Endodermal cell (in vitro differentiated cells): ENCODE data around the gene ETFA. TPM values are rescaled to one million over a fixed set of nuclear protein-coding genes. Genes with fewer than 3 reads are reported as not detected.

Experiments
- DNase-seq: peaks from one replicate; pipeline ENCODE4 v3.0.0-alpha.2; 2017
- H3K27ac ChIP-seq: 2 replicates; pipeline ENCODE4 v1.5.1; 2013; ENCODE audit warnings: mild to moderate bottlenecking, low read depth, low read length, moderate library complexity
- H3K27me3 ChIP-seq: 2 replicates; pipeline ENCODE4 v1.6.1; 2013; ENCODE audit warnings: mild to moderate bottlenecking, low read length, moderate library complexity; ENCODE audit not compliant: insufficient read depth, control insufficient read depth, poor library complexity, severe bottlenecking
- H3K36me3 ChIP-seq: 2 replicates; pipeline ENCODE4 v1.7.0; 2013; ENCODE audit warnings: mild to moderate bottlenecking, low read length, moderate library complexity; ENCODE audit not compliant: control insufficient read depth, insufficient read depth
- H3K4me1 ChIP-seq: one replicate; pipeline ENCODE4 v1.7.0; 2013; ENCODE audit warnings: low read length; ENCODE audit not compliant: control insufficient read depth, insufficient read depth
- H3K4me3 ChIP-seq: 2 replicates; pipeline ENCODE4 v1.5.1; 2013; ENCODE audit warnings: mild to moderate bottlenecking, low read length, moderate library complexity
- H3K9ac ChIP-seq: 2 replicates; pipeline ENCODE4 v1.6.1; 2013; ENCODE audit warnings: mild to moderate bottlenecking, low read length, moderate library complexity; ENCODE audit not compliant: poor library complexity, severe bottlenecking; ENCODE audit errors: extremely low read depth
- H3K9me3 ChIP-seq: 2 replicates; pipeline ENCODE4 v1.6.1; 2013; ENCODE audit warnings: mild to moderate bottlenecking, low read length, moderate library complexity; ENCODE audit not compliant: control insufficient read depth
- H3K27ac Mint-ChIP-seq: 2 replicates; pipeline ENCODE4 v1.8.0; 2020; ENCODE audit warnings: mixed read lengths
- H3K27me3 Mint-ChIP-seq: 2 replicates; pipeline ENCODE4 v1.8.0; 2021; ENCODE audit warnings: mild to moderate bottlenecking, mixed read lengths; ENCODE audit not compliant: insufficient read depth
- H3K36me3 Mint-ChIP-seq: 2 replicates; pipeline ENCODE4 v1.8.0; 2020; ENCODE audit warnings: low read depth, mixed read lengths
- H3K4me1 Mint-ChIP-seq: 2 replicates; pipeline ENCODE4 v1.8.0; 2020; ENCODE audit warnings: mixed read lengths
- H3K4me3 Mint-ChIP-seq: 2 replicates; pipeline ENCODE4 v1.8.0; 2020; ENCODE audit warnings: mild to moderate bottlenecking, moderate library complexity, mixed read lengths
- H3K9me3 Mint-ChIP-seq: 2 replicates; pipeline ENCODE4 v1.8.0; 2020; ENCODE audit warnings: mild to moderate bottlenecking, mixed read lengths
- WGBS, 2 experiments: methylation state at CpG; one replicate each; pipeline versions ENCODE4 v1.1.5 to v1.1.7; 2013; ENCODE audit warnings: missing lambda C conversion rate in 2 of 2, mixed read lengths in 1 of 2; ENCODE audit not compliant: insufficient coverage in 1 of 2, insufficient read length in 1 of 2; 5-methylcytosine and 5-hydroxymethylcytosine counted together
- total RNA-seq, 2 donors: library from RNA; stranded (reverse); fragmentation: NEBNext Ultra II Directional in 1 of 2; extraction: Animal tissue kit (Norgen Biotek cat#: 25700) in 1 of 2; gene quantifications; 2 replicates in 1 of 2; 3 replicates in 1 of 2; pipeline ENCODE4 v1.2.1, GENCODE V29; 2021
- TF ChIP-seq, protein P1 (sequence below): fragments of 200-600 bp; sonication (generic); conservative IDR thresholded peaks from 2 replicates; pipeline ENCODE4 v1.5.0; 2021; ENCODE audit warnings: antibody characterized with exemption, mild to moderate bottlenecking

Gene ETFA
- total RNA-seq, 2 donors from 2014 or later = 142 to 157 TPM

DNA sequence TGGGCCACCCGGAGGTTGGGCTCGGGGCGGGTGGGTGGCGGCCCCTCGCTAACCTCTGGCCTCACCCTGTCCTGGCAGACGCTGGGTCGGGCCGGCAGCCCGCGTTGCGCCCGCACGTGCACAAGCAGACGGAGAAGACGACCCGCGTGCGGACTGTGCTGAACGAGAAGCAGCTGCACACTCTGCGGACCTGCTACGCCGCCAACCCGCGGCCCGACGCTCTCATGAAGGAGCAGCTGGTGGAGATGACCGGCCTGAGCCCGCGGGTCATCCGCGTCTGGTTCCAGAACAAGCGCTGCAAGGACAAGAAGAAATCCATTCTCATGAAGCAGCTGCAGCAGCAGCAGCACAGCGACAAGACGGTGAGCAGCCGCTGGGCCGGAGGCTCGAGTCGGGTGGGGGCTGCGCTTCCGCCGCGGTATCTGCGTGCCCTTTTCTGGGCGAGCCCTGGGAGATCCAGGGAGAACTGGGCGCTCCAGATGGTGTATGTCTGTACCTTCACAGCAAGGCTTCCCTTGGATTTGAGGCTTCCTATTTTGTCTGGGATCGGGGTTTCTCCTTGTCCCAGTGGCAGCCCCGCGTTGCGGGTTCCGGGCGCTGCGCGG, 29.0 kb upstream of the ETFA start:
- Histone ChIP-seq H3K9ac (no peak overlapping the region), H3K36me3 (no peaks in the 10 kb centered on the region), H3K27me3 (peaks cover 100% of the 10 kb centered on the region), H3K4me3 (peak overlapping the region; percentile 72), H3K4me1 (peaks cover 3% of the 10 kb centered on the region), H3K9me3 (no peaks in the 10 kb centered on the region), H3K27ac (no peak overlapping the region)
- Mint-ChIP-seq H3K27ac (no peak overlapping the region), H3K27me3 (peaks cover 95% of the 10 kb centered on the region), H3K4me1 (peaks cover 37% of the 10 kb centered on the region), H3K36me3 (no peaks in the 10 kb centered on the region), H3K9me3 (peaks cover 2% of the 10 kb centered on the region), H3K4me3 (peak overlapping the region; percentile 57)
- TF ChIP-seq, protein P1, sequence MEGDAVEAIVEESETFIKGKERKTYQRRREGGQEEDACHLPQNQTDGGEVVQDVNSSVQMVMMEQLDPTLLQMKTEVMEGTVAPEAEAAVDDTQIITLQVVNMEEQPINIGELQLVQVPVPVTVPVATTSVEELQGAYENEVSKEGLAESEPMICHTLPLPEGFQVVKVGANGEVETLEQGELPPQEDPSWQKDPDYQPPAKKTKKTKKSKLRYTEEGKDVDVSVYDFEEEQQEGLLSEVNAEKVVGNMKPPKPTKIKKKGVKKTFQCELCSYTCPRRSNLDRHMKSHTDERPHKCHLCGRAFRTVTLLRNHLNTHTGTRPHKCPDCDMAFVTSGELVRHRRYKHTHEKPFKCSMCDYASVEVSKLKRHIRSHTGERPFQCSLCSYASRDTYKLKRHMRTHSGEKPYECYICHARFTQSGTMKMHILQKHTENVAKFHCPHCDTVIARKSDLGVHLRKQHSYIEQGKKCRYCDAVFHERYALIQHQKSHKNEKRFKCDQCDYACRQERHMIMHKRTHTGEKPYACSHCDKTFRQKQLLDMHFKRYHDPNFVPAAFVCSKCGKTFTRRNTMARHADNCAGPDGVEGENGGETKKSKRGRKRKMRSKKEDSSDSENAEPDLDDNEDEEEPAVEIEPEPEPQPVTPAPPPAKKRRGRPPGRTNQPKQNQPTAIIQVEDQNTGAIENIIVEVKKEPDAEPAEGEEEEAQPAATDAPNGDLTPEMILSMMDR = no peak
- WGBS, 2 experiments = 1 to 3% methylated on average over 20 to 53 of the region's 53 CpGs
- DNase-seq = peak; percentile 76

DNA sequence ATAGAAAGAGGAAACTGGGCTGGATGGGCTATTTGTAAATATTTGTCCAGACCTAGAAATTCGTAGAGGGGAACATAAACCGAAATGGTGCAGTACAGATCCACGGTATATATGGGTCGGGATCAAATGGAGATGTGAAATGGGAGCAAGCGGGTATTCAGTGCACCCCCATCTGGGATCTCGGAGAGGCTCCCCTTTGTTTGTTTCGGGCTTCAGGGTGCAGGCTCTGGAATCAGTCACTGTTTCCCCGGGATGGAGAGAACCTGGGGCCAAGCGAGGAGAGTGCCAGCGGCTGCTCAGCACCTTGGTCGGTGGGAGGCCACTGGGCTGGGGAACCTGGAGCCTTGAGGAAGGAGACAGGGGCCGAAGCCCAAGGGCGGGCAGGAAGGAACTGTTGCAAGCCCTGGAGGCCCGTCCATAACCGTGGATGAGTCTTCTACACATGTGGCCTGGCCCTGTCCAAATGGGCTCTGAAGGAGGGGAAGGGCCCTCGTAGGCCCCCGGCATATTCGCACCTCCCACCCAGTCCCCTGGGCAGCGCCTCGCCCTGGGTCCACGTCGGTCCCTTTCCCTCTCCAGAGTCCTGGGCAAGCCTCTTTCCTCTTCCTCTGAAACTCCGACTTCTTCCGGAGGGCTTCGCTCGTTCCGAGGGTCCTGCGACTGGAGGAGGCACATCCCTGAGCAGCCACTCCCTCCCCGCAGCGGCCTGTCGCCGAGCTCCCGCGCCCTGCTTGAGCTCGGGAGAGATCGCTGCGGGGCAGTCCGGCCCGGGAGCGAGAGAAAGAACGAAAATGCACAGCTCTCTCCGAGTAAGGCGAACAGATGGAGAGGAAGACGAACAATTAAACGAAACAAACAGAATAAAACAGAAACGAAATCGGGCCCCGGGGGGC, 28.3 kb upstream of the ETFA start:
- Histone ChIP-seq H3K27ac (no peak overlapping the region), H3K4me1 (peaks cover 3% of the 10 kb centered on the region), H3K36me3 (no peaks in the 10 kb centered on the region), H3K27me3 (peaks cover 100% of the 10 kb centered on the region), H3K9me3 (no peaks in the 10 kb centered on the region), H3K9ac (no peak overlapping the region), H3K4me3 (peak overlapping the region; percentile 72)
- Mint-ChIP-seq H3K27ac (no peak overlapping the region), H3K36me3 (no peaks in the 10 kb centered on the region), H3K27me3 (peaks cover 95% of the 10 kb centered on the region), H3K4me3 (peak overlapping the region; percentile 57), H3K9me3 (peaks cover 5% of the 10 kb centered on the region), H3K4me1 (peaks cover 37% of the 10 kb centered on the region)
- DNase-seq = peak; percentile 74
- TF ChIP-seq, protein P1 = no peak
- 6 to 11% methylated on average over 31 to 48 of the region's 48 CpGs for WGBS, 2 experiments

DNA sequence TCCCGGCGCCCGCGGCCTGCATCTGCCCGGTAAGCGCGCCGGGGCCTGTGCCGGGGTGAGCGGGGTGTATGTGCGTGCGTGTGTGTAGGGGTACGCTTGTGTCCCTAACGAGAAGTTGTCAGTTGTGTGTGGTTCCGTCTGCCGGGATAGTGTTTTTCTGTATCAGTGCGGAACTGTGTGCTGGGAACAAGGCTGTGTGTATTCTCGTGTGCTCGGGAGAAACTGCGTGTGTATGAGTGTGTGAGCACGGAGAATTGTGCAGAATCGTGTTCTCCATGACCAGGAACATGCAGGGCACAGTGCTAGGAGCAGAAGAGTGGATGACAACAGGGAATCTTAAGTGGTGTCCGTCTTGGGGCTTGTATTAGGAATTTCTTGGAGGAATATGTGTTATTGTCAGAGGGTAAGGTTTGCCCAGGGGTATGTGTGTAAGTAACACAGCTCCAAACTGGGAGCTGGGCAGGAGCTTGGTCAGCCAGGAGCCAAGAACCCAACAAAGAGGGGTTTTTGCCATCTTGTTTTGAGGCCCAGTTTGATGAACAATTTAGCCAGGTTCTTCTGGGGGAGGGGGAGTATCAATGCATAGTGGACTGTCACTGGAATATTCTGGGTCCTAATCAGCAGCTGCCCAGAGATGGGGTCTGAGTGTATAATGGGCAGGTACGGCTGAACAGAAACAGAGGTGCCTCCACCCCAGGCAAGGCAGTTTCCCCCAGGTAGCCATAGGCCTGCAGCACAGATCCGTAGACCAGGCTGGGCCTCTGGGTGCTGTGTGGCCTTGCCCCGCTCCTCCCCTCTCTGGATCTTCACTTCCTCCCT, 27.4 kb upstream of the ETFA start:
- no peaks in the 10 kb centered on the region for H3K36me3 Mint-ChIP-seq
- peaks cover 5% of the 10 kb centered on the region for H3K9me3 Mint-ChIP-seq
- H3K36me3 ChIP-seq = no peaks in the 10 kb centered on the region
- H3K27me3 Mint-ChIP-seq = peaks cover 95% of the 10 kb centered on the region
- 14 to 23% methylated on average over 7 to 26 of the region's 26 CpGs for WGBS, 2 experiments
- no peak overlapping the region for H3K27ac Mint-ChIP-seq
- peaks cover 3% of the 10 kb centered on the region for H3K4me1 ChIP-seq
- no peak overlapping the region for H3K9ac ChIP-seq
- TF ChIP-seq, protein P1 = no peak
- no peak for DNase-seq
- peaks cover 100% of the 10 kb centered on the region for H3K27me3 ChIP-seq
- H3K27ac ChIP-seq = no peak overlapping the region
- H3K4me3 Mint-ChIP-seq = peak overlapping the region; percentile 57
- no peak overlapping the region for H3K4me3 ChIP-seq
- H3K9me3 ChIP-seq = no peaks in the 10 kb centered on the region
- H3K4me1 Mint-ChIP-seq = peaks cover 36% of the 10 kb centered on the region
